Astrocyte (in vitro differentiated cells and primary cell): ENCODE measurements around the gene CELF4.

Source experiments
- CTCF ChIP-seq: IDR thresholded peaks from 2 replicates; pipeline ENCODE4 v1.5.1; 2011; ENCODE audit warnings: low read depth, mild to moderate bottlenecking, inconsistent platforms, low read length, moderate library complexity; ENCODE audit not compliant: insufficient read depth
- EZH2 ChIP-seq: IDR thresholded peaks from 2 replicates; pipeline ENCODE4 v1.6.1; 2012; ENCODE audit warnings: mild to moderate bottlenecking, low read length, inconsistent platforms; ENCODE audit not compliant: insufficient read depth

- no peak for TF ChIP-seq CTCF
- TF ChIP-seq EZH2: no peak
These were observed 108.7 kb downstream of the CELF4 start for GRCh38 chr18:37456873-37457272.
